Pancreas (tissue), 10 donors: Measurements from ENCODE around the gene PLEKHG5. TPM values are rescaled to one million over a fixed set of nuclear protein-coding genes. Genes with fewer than 3 reads are reported as not detected.
"Not testable (repeated sequence)": the region's sequence is repeated elsewhere in the genome, so short reads cannot be mapped to it uniquely, and the experiment has no call there.

Experiments used
- ATAC-seq, 4 donors: fragments of 200-7000 bp; cut with Tn5 transposase; one replicate each; pipeline versions ENCODE4 v1.8.0 to v1.9.1; 2020; ENCODE audit warnings: mild to moderate bottlenecking in 4 of 4, moderate library complexity in 4 of 4
- DNase-seq, 6 donors: peaks; one replicate each; pipeline ENCODE4 v3.0.0-alpha.2; 2020
- FAIRE-seq: peaks from 2 replicates; lab custom pipeline; 2012; peaks lifted over from hg19 to GRCh38; lab: Jason Lieb, UNC
- H3K27ac ChIP-seq, 4 donors: fragments of 200-600 bp; sonication (generic); 1 replicate in 3 of 4; 2 replicates in 1 of 4; pipeline versions ENCODE4 v1.5.0 to v1.8.0; 2020
- H3K27me3 ChIP-seq, 4 donors: fragments of 200-600 bp; one replicate each; pipeline ENCODE4 v1.8.0; 2021
- H3K36me3 ChIP-seq, 3 donors: fragments of 200-600 bp; sonication (generic) in 1 of 3; one replicate each; pipeline versions ENCODE4 v1.5.0 to v1.8.0; 2020 to 2021
- H3K4me1 ChIP-seq, 3 donors: fragments of 200-600 bp; one replicate each; pipeline ENCODE4 v1.8.0; 2021
- H3K4me3 ChIP-seq, 4 donors: fragments of 200-600 bp; sonication (generic) in 2 of 4; one replicate each; pipeline versions ENCODE4 v1.5.0 to v1.8.0; 2020 to 2021
- H3K9me3 ChIP-seq, 4 donors: fragments of 200-600 bp; one replicate each; pipeline ENCODE4 v1.8.0; 2021
- WGBS, 2 donors: extraction: QIAGEN DNeasy Blood & Tissue Kit; methylation state at CpG; one replicate each; pipeline ENCODE4 v1.1.7; 2013; 5-methylcytosine and 5-hydroxymethylcytosine counted together
- intact Hi-C, 3 donors: fragments of 100-400 bp; cut with DNase I; formaldehyde crosslinking; loops; one replicate each; pipeline versions ENCODE4 v1.11.1 to v1.14.2; 2022
- polyA plus RNA-seq, 2 donors: library from polyadenylated mRNA; stranded (reverse); fragments of 200-250 nt; gene quantifications; one replicate each; pipeline ENCODE4 v1.2.3, GENCODE V29; 2013
- total RNA-seq, 6 donors: library from RNA; stranded (reverse); fragmentation: NEBNext Ultra II Directional in 4 of 6; extraction: Animal tissue kit (Norgen Biotek cat#: 25700) in 4 of 6; gene quantifications; one replicate each; pipeline versions ENCODE4 v1.2.1 to v1.2.4, GENCODE V29; 2021 to 2023
- TF ChIP-seq, protein P1 (sequence below), 4 donors: fragments of 200-600 bp; sonication (generic) in 3 of 4; IDR thresholded peaks; one replicate each; pipeline versions ENCODE4 v1.5.0 to v1.8.0; 2021; ENCODE audit warnings: antibody characterized with exemption in 4 of 4
- donor health status: healthy with polysubstance abuse.
- donor health status: DM: no; HTN: no; CAD: no; lungs with moderate emphysema.
- donor health status: DM: no; HTN: no; CAD: no.
- donor health status: control.
- donor health status: control.
- donor health status: Bipolar disorder and iron deficiency.
- donor health status: DM: yes; HTN: yes; CAD: no.
- donor health status: DM: no; HTN: no; CAD: no.
- donor health status: DM: no; HTN: no; CAD: no.
- donor health status: DM: yes; HTN: yes; CAD: no.

PLEKHG5 gene
- total and polyA plus RNA-seq, 8 donors, result 1.5 to 7.3 (median 2.8) TPM

DNA sequence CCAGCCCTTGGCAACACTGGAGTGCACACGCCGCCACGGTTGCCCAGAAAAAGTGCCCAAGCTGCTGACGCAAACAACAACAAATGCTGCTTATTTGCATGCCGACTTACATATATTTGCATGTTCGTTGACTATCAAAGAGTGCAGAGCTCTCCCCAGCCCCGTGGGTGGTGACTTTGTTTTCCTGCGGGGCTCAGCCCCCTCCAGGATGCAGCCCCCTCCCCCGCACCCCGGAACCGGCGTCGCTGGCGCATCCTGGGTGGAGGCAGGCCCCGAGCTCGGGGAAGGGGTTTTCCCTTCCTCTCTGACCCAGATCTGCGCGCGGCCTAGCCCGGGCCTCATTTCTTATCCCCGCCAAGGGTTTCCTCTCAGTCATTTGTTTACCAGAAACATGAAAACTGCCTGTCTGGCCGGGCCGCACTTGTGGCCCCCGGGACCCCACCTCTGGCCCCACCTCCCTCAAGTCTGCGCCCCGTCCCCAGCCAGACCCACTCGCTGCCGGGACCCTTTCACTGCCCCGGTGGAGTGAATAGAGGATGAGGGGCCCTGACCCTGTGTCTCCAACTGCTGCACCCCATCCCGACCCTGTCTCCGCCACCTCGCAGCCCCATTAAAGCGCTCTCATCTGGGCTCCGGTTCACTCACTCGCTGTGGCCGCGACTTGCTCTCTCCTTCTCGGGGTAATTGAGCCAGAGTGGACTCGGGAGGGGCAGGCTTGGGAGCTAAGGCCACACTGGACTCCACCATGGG lies 31.0 kb downstream of the PLEKHG5 start:
- no peaks in the 10 kb centered on the region for H3K4me1 ChIP-seq
- no peak for DNase-seq
- no peaks in the 10 kb centered on the region for H3K9me3 ChIP-seq
- no peak overlapping the region for H3K4me3 ChIP-seq
- peak in 1 of 4 donors; percentile 25 for ATAC-seq
- TF ChIP-seq, protein P1, sequence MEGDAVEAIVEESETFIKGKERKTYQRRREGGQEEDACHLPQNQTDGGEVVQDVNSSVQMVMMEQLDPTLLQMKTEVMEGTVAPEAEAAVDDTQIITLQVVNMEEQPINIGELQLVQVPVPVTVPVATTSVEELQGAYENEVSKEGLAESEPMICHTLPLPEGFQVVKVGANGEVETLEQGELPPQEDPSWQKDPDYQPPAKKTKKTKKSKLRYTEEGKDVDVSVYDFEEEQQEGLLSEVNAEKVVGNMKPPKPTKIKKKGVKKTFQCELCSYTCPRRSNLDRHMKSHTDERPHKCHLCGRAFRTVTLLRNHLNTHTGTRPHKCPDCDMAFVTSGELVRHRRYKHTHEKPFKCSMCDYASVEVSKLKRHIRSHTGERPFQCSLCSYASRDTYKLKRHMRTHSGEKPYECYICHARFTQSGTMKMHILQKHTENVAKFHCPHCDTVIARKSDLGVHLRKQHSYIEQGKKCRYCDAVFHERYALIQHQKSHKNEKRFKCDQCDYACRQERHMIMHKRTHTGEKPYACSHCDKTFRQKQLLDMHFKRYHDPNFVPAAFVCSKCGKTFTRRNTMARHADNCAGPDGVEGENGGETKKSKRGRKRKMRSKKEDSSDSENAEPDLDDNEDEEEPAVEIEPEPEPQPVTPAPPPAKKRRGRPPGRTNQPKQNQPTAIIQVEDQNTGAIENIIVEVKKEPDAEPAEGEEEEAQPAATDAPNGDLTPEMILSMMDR (IDR thresholded peaks at IDR 0.05), result no peak
- no peaks in the 10 kb centered on the region for H3K36me3 ChIP-seq
- no peak overlapping the region for H3K27ac ChIP-seq
- H3K27me3 ChIP-seq, result no peaks in the 10 kb centered on the region
- intact Hi-C loops, result no loop called here
- no peak for FAIRE-seq
- 44% methylated on average over 38 to 39 of the region's 39 CpGs for WGBS, 2 donors

DNA sequence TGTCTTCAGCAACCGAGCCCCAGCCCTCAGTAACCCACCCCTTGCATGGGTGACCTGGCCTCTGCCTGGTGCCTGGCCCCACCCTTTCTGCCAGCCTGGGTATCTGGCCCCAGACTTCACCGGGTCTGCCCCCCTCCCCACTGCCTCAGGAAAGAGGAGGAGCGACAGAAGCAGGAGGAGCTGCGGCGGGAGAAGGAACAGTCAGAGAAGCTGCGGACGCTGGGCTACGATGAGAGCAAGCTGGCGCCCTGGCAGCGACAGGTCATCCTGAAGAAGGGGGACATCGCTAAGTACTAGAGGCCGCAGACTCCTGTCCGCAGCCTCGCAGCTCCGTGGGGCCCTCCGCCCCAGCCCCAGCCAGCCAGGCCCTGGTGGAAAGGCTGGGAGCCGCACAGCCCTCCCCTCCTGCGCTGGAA lies 31.6 kb downstream of the PLEKHG5 start:
- Histone ChIP-seq H3K4me3 (no peak overlapping the region), H3K36me3 (no peaks in the 10 kb centered on the region), H3K27me3 (no peaks in the 10 kb centered on the region), H3K9me3 (no peaks in the 10 kb centered on the region), H3K4me1 (no peaks in the 10 kb centered on the region), H3K27ac (no peak overlapping the region)
- intact Hi-C loops, result no loop called here
- FAIRE-seq (no peak), ATAC-seq (no peak), DNase-seq (peak in 1 of 6 donors; percentile 47)
- TF ChIP-seq, protein P1 (IDR thresholded peaks at IDR 0.05), result no peak
- WGBS, 2 donors, result 39 to 50% methylated on average over 12 to 18 of the region's 18 CpGs

DNA sequence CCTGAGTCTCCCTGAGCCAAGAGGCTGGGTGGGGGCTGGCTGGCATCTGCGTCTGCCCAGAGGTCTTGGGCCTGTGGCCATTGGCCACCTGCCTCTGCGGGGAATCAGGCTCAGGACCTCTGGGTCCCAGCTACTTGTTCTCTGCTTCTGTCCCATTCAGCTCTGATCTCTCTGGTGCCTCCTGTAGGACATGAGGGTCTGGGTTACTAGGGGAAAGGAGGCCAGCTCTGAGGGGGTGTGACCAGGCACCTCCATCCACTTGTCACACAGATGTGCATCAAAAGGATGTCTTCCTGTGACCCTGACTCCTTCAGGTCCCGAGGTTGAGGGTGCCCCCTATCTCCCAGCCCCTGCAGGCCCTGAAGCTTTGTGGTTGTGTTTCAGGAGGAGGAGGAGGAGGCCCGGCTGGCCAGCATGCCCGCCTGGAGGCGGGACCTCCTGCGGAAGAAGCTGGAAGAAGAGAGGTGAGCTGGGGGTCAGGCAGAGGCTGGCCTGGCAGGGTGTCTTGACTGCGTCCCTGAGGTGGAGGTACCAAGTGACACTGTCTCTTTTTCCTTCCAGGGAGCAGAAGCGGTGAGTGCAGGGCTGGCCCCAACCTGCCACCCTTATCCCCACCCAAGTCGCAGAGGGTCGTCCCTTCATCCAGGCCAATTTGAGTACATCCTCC lies 34.5 kb downstream of the PLEKHG5 start:
- 67 to 80% methylated on average over 11 of the region's 11 CpGs for WGBS, 2 donors
- FAIRE-seq, result no peak
- no peaks in the 10 kb centered on the region for H3K4me1 ChIP-seq
- no peaks in the 10 kb centered on the region for H3K9me3 ChIP-seq
- TF ChIP-seq, protein P1 (IDR thresholded peaks at IDR 0.05), result no peak
- H3K27ac ChIP-seq, result no peak overlapping the region
- DNase-seq, result no peak
- intact Hi-C loops, result no loop called here
- H3K27me3 ChIP-seq, result peaks cover 0 to 10% (median 0%) of the 10 kb centered on the region in 4 donors
- no peak for ATAC-seq
- H3K36me3 ChIP-seq, result no peaks in the 10 kb centered on the region
- H3K4me3 ChIP-seq, result no peak overlapping the region

DNA sequence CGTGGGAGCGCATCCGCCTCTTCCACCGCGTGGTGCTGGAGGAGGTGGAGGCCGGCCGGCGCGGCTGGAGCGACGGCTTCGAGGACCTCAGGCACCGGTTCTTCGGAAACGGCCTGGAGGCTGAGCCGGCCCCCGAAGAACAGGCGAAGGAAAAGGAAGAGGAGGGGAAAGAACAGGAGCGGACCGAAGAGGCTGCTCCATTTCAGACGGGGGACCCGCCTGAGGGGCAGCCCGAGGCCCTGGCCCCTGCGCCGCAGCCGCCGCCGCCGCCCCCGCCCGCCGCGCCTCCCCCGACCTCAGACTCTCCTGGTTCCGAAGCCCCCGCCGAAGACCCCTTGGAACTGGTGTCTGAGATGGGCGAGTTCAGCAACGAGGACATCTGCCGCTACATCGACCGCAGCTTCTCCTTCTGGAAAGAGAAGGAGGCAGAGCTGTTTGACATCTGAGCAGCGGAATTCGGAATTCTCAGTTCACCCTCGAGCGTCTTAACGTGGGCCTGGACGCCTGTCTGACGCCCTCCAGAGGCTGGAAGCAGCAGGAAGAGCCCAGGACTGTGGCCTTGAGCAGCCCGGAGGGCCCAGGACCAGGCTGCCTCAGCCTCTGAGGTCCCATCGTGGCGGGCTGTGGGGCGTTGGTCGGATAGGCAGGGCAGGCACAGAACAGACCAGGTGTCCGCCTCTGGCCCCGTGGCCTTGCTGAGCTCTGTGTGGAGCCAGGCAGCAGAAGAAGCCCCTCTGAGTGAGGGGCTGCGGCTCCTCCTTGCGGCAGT lies 35.5 kb downstream of the PLEKHG5 start:
- FAIRE-seq, H3K27ac ChIP-seq, H3K4me1 ChIP-seq, ATAC-seq, H3K27me3 ChIP-seq, H3K4me3 ChIP-seq, H3K9me3 ChIP-seq, H3K36me3 ChIP-seq, intact Hi-C loops: not testable (repeated sequence)
- DNase-seq, result peak in 2 of 6 donors; percentile 45 to 51
- 41 to 49% methylated on average over 53 to 58 of the region's 58 CpGs for WGBS, 2 donors
